Mucosa of descending colon (tissue), 3 donors: ENCODE measurements around the gene CD68. TPM values are rescaled to one million over a fixed set of nuclear protein-coding genes. Genes with fewer than 3 reads are reported as not detected.

ENCODE experiments used
- ATAC-seq: fragments of 200-7000 bp; cut with Tn5 transposase; one replicate; pipeline ENCODE4 v1.9.1; 2020; ENCODE audit warnings: mild to moderate bottlenecking, moderate library complexity
- DNase-seq, 3 donors: peaks; one replicate each; pipeline ENCODE4 v3.0.0-alpha.2; 2020
- H3K36me3 ChIP-seq: fragments of 200-600 bp; one replicate; pipeline ENCODE4 v1.8.0; 2021; ENCODE audit warnings: low read depth, mild to moderate bottlenecking
- H3K4me1 ChIP-seq: fragments of 200-600 bp; one replicate; pipeline ENCODE4 v1.8.0; 2021; ENCODE audit warnings: low read depth, mild to moderate bottlenecking
- H3K4me3 ChIP-seq: fragments of 200-600 bp; one replicate; pipeline ENCODE4 v1.8.0; 2021; ENCODE audit warnings: mild to moderate bottlenecking
- H3K9me3 ChIP-seq: fragments of 200-600 bp; one replicate; pipeline ENCODE4 v1.8.0; 2021; ENCODE audit warnings: mild to moderate bottlenecking
- CTCF ChIP-seq: fragments of 200-600 bp; IDR thresholded peaks from one replicate; pipeline ENCODE4 v1.8.0; 2022; ENCODE audit warnings: antibody characterized with exemption, mild to moderate bottlenecking
- intact Hi-C, 2 donors: fragments of 100-400 bp; cut with DNase I in 1 of 2; cut with micrococcal nuclease in 1 of 2; formaldehyde crosslinking; loops; one replicate each; pipeline versions ENCODE4 v1.11.0 to v1.11.1; 2022; cut with DNase I, micrococcal nuclease
- total RNA-seq, 3 donors: library from RNA; stranded (reverse); fragmentation: NEBNext Ultra II Directional in 2 of 3; extraction: Animal tissue kit (Norgen Biotek cat#: 25700) in 2 of 3; gene quantifications; one replicate each; pipeline versions ENCODE4 v1.2.1 to v1.2.4, GENCODE V29; 2021 to 2023
- donor health status: DM: no; HTN: no; CAD: no; lungs with moderate emphysema.
- donor health status: DM: no; HTN: no; CAD: no.
- donor health status: DM: no; HTN: yes; CAD: no.

Gene CD68
- total RNA-seq, 3 donors from 2014 or later, result 41.4 to 91.9 (median 50.7) TPM

- H3K36me3 ChIP-seq, result no peaks in the 10 kb centered on the region
- ATAC-seq, result no peak
- no peak for DNase-seq
- TF ChIP-seq CTCF, result no peak
- intact Hi-C loops, result no loop called here
- H3K4me1 ChIP-seq, result peaks cover 9% of the 10 kb centered on the region
- no peak overlapping the region for H3K4me3 ChIP-seq
- no peaks in the 10 kb centered on the region for H3K9me3 ChIP-seq
These were observed 28.0 kb upstream of the CD68 start for GRCh38 chr17:7551396-7551795.

GRCh38 chr17:7552621-7553051, 26.8 kb upstream of the CD68 start:
- TF ChIP-seq CTCF, result no peak
- intact Hi-C loops, result no loop called here
- no peaks in the 10 kb centered on the region for H3K9me3 ChIP-seq
- no peak overlapping the region for H3K4me3 ChIP-seq
- no peaks in the 10 kb centered on the region for H3K36me3 ChIP-seq
- H3K4me1 ChIP-seq, result peaks cover 16% of the 10 kb centered on the region
- peak in 1 of 3 donors; percentile 42 for DNase-seq
- ATAC-seq, result no peak

- DNase-seq, result no peak
- no peak for ATAC-seq
- H3K9me3 ChIP-seq, result no peaks in the 10 kb centered on the region
- no peak overlapping the region for H3K4me3 ChIP-seq
- intact Hi-C loops, result no loop called here
- no peak for TF ChIP-seq CTCF
- H3K36me3 ChIP-seq, result no peaks in the 10 kb centered on the region
- peaks cover 23% of the 10 kb centered on the region for H3K4me1 ChIP-seq
These were observed 26.1 kb upstream of the CD68 start for GRCh38 chr17:7553356-7553755.

- DNase-seq, result no peak
- Histone ChIP-seq H3K4me3 (no peak overlapping the region), H3K9me3 (no peaks in the 10 kb centered on the region), H3K36me3 (no peaks in the 10 kb centered on the region), H3K4me1 (peaks cover 32% of the 10 kb centered on the region)
- ATAC-seq, result no peak
- no peak for TF ChIP-seq CTCF
- intact Hi-C loops, result no loop called here
These were observed 24.0 kb upstream of the CD68 start for GRCh38 chr17:7555320-7555948.

GRCh38 chr17:7556627-7557026, 22.8 kb upstream of the CD68 start:
- Histone ChIP-seq H3K4me3 (no peak overlapping the region), H3K9me3 (no peaks in the 10 kb centered on the region), H3K4me1 (peaks cover 42% of the 10 kb centered on the region), H3K36me3 (no peaks in the 10 kb centered on the region)
- ATAC-seq, result peak; percentile 37
- DNase-seq, result peak; percentile 74 to 75 (median 75)
- no peak for TF ChIP-seq CTCF
- intact Hi-C loops, result no loop called here
